Measurements from ENCODE around the gene KDM4B.
"Not testable (repeated sequence)": the region's sequence is repeated elsewhere in the genome, so short reads cannot be mapped to it uniquely, and the experiment has no call there.

Gene KDM4B

DNA sequence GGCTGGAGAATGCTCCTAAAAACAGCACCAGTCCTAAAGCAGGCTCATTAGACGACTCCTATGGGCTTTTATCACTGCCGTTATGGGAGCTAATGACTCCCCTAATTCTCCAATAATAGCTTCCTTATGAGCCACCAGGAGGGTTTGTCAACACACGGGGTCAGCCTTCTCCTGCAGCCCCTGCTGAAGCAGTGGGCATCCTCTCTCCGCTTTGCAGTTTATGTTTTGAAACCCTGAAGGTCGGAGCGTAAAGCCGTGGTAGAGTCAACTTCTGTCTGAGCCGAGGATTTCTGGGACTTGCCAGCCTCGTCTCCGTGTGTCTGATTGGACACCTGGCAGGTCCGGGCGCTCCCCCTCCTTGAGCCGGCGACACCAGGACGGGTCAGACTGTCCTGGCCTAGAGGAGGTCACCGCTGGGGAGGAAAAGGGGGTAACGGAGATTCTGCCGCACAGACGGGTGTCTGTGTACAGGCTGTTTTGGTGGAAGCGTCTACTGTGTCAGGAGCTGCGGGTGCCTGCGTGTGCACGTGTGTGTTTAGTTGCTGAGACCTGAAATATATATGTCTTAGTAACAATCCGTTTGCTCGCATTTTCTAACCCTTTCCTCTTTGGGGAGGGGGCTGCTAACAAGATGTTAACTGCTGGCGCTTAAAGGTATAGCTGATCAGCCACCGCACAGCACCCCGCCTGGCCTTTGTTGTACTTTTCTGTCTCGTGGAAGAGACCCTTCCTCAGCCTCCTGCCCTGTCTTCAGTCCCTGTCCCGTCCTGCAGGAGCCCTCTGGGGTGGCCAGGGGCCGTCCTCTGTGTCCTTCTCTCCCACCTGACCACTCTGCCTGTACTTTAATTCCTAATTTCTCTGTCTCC, 1.9 kb downstream of the KDM4B start:
- FAIRE-seq (peak; percentile 36), DNase-seq (ENCODE audit: insufficient read length) (no peak)
- TF ChIP-seq POLR2AphosphoS5 (IDR thresholded peaks at IDR 0.05; ENCODE audit: low read depth, low read length), result no peak
- no peak for TF ChIP-seq POLR2A (IDR thresholded peaks at IDR 0.05; ENCODE audit: low read depth, low read length)
- TF ChIP-seq TAF1 (IDR thresholded peaks at IDR 0.05; ENCODE audit: borderline replicate concordance, low read depth, low read length), result no peak

DNA sequence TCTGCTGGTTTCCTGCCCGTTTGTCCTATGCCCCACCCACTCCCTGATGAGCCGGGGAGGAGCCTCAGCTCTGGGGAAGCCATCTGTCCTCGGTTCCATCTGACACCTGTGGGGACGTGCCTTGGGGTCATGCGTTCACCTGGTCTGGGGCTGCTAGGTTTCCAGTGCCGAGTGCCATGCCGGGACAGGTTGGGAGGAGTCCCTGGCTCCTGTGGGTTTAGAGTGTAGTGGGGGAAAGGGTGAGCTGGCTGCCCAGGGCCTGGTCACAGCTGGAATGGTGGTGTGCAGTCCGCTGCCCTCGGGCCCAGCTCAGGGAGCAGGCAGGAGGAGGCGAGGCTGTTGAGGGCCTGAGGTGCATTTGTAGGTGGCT, 2.5 kb downstream of the KDM4B start:
- FAIRE-seq, result no peak
- DNase-seq (ENCODE audit: insufficient read length), result no peak
- TF ChIP-seq POLR2A (IDR thresholded peaks at IDR 0.05; ENCODE audit: low read depth, low read length) (no peak), POLR2AphosphoS5 (IDR thresholded peaks at IDR 0.05; ENCODE audit: low read depth, low read length) (no peak), TAF1 (IDR thresholded peaks at IDR 0.05; ENCODE audit: borderline replicate concordance, low read depth, low read length) (no peak)

DNA sequence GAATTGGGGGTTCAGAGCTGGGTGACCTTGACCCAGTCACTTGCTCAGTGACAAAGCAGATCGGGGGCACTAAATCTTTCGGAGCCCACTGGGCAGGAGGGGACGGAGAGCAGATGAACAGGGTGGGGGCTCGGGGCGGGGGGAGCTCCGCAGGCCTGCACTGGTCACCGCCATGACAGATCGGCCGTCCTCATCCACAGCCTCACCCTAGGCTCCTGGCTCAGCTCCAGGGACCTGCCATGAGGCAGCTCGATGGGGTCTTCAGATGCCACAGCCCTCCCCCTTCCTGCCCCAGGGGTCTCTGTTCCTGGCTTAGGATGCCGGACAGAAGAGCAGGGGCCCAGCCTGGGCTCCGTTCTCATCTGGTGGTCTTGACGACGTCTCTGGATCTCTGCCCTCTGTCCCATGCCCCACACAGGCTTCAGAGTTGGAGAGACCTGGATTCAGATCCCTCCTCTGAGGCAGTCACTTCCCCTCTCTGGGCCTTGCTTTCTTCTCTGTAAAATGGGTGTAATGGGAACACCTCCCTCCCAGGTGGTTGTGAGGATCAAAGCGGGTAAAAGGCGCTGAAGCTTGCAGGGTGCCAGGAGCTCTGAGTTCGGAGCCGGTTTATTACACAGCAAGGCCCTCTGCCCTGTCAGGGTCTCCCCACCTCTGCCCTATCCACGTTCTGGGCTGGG, 3.0 kb downstream of the KDM4B start:
- TF ChIP-seq POLR2AphosphoS5 (IDR thresholded peaks at IDR 0.05; ENCODE audit: low read depth, low read length) (no peak), POLR2A (IDR thresholded peaks at IDR 0.05; ENCODE audit: low read depth, low read length) (no peak), TAF1 (IDR thresholded peaks at IDR 0.05; ENCODE audit: borderline replicate concordance, low read depth, low read length) (no peak)
- FAIRE-seq, result no peak
- no peak for DNase-seq (ENCODE audit: insufficient read length)

DNA sequence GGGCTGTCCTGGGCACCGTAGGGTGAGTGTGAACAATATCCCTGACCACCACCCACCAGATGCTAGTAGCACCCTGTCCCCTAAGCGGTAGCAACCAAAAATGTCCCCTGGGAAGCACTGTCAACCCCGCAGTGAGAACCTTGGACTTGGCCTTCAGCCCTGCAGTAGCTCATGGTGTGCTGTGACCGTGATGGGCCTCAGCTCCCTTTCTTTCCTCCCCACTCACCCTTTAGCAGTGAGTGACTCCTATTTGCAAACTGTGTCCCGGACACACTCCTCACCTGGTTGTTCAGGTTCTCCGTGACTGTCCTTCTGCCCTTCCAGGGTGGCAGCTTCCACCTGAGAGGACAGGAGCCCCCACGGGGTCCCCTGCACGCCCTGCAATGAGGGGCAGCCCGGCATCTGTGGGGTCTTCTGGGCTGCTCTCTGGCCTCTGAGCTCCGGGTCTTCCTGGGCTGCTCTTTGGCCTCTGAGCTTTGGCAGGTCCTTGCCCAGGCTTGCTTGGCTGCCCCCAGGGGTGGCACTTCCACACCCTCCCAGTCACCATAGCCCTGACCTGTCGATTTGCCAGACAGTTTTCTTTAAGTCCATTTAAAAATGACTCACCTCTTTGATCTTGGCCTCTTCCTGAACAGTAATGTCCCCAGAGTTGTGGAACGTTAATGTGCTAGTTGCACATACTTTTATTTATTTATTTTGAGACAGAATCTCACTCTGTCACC, 3.8 kb downstream of the KDM4B start:
- no peak for FAIRE-seq
- TF ChIP-seq POLR2AphosphoS5 (IDR thresholded peaks at IDR 0.05; ENCODE audit: low read depth, low read length) (no peak), TAF1 (IDR thresholded peaks at IDR 0.05; ENCODE audit: borderline replicate concordance, low read depth, low read length) (no peak), POLR2A (IDR thresholded peaks at IDR 0.05; ENCODE audit: low read depth, low read length) (no peak)
- no peak for DNase-seq (ENCODE audit: insufficient read length)

DNA sequence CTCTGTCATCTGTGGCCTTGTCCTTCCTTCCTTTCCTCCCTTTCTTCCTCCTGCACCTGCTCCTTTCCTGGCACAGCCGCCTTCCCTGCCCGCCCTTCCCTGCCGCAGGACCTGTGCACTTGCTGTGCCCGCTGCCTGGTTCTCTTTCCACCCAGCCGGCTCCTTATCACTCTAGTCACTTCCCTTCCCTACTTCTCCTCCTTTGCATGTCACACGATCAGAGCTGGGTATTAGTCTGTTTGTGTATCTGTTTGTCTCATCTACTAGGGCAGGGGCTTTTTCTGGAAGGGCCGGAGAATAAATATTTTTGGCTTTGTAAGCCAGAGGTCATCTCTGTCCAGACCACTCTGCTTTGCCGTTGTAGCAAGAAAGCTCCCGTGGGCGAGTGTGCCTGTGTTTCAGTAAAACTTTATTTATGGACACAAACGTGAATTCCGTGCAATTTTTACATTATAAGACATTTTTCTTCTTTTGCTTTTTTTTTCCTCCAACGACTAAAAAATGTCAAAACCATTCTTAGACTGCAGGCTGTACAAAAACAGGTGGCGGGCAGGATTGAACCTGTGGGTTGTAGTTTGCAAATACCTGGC, 6.1 kb downstream of the KDM4B start:
- no peak for TF ChIP-seq TAF1 (IDR thresholded peaks at IDR 0.05; ENCODE audit: borderline replicate concordance, low read depth, low read length)
- no peak for TF ChIP-seq POLR2A (IDR thresholded peaks at IDR 0.05; ENCODE audit: low read depth, low read length)
- TF ChIP-seq POLR2AphosphoS5 (IDR thresholded peaks at IDR 0.05; ENCODE audit: low read depth, low read length), result no peak
- FAIRE-seq (peak; percentile 40), DNase-seq (ENCODE audit: insufficient read length) (no peak)

DNA sequence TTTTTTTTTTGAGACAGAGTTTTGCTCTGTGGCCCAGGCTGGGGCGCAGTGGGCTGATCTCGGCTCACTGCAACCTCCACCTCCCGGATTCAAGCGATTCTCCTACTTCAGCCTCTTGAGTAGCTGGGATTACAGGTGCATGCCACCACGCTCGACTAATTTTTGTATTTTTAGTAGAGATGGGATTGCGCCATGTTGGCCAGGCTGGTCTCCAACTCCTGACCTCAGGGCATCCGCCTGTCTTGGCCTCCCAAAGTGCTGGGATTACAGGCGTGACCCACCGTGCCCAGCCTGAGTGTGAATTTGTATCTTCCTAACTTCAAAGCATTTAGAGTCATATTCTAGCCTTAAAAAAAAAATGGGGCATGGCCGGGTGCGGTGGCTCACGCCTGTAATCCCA, 6.7 kb downstream of the KDM4B start:
- FAIRE-seq; DNase-seq (ENCODE audit: insufficient read length): not testable (repeated sequence)

DNA sequence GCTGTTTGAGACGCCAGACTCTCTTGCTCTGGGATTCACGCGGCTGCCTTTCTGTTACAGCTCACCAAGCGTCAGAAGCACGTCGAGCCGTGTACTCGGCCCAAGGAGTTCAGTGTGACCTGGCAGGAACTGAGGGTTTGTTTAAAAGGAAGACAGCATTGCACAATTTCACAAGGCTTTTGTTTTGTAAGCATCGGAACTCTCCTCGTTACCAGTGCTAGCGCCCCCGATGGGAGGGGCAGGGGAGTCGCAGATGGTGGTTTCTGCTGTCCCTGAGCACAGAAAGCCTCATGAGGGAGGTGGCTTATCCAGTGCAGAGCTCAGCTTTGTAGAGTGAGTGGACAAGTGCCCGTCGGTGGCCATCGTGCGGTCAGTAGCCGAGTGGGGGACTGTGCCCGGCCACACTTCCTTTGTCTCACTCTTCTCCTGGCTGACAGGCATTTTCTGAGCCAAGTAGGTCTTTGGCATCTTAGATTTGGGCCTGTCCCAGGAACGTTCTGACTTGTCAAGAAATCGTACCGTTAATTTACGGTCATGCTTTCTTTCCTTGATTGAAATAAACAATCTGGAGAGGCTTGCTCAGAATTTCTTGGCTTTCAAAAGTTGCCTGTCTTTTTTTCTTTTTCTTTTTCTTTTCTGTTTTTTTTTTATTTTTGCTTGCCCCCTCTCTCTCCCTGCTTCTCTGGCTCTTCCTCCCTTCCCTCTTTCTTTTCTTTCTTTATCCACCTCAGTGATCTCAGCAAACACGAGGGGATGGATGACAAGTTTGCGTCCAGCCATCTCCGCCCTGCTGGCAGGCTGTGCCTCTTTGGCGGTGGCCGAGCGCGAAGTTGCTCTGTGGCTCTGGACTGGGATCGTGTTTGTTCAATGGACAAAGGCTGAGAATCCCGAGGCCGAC, 7.7 kb downstream of the KDM4B start:
- DNase-seq (ENCODE audit: insufficient read length) (no peak), FAIRE-seq (peak; percentile 44)
- TF ChIP-seq TAF1 (IDR thresholded peaks at IDR 0.05; ENCODE audit: borderline replicate concordance, low read depth, low read length) (no peak), POLR2AphosphoS5 (IDR thresholded peaks at IDR 0.05; ENCODE audit: low read depth, low read length) (no peak), POLR2A (IDR thresholded peaks at IDR 0.05; ENCODE audit: low read depth, low read length) (no peak)

DNA sequence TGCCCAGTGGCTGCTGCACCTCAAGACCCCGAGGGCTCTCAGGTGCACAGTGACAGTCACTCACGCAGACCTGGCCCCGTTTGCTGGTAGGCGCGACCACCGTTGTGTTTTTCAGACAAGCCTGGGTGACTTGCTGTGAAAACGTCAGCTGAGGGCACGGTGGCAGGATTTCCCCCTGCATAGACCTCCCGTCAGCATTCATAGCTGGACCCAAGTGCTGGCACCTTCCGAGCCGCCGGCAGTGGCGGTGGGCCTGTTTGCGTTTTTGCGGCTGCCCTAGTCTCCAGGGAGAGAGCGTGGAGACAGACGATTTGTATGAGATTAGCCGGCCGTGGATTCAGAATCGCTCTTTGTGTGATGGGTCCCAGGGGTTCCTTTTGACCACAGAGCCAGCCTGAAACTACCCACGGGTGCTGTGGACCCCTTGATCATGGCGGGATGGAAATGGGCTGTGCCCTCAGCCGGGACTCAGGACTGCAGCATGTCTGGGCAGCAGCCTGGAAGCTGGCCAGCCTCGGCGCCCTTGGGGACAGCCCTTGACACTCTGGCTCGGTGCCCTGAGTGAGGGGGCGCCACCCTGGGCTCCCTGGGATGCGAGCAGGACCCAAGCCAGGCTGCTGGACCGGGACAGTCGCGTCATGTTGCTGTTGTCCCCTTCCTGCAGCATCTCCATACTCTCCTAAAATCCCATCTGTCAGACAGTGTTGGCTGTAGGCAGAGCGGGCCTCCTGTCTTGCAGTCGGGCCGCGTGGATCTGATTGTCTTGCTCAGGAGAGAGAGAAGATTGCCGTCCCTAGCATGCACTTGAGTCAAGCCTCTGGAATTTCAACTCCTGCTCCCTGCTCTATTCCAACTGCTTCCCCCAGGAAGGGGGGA, 8.6 kb downstream of the KDM4B start:
- DNase-seq (ENCODE audit: insufficient read length) (no peak), FAIRE-seq (no peak)
- TF ChIP-seq POLR2AphosphoS5 (IDR thresholded peaks at IDR 0.05; ENCODE audit: low read depth, low read length), result no peak
- TF ChIP-seq TAF1 (IDR thresholded peaks at IDR 0.05; ENCODE audit: borderline replicate concordance, low read depth, low read length), result no peak
- TF ChIP-seq POLR2A (IDR thresholded peaks at IDR 0.05; ENCODE audit: low read depth, low read length), result no peak

DNA sequence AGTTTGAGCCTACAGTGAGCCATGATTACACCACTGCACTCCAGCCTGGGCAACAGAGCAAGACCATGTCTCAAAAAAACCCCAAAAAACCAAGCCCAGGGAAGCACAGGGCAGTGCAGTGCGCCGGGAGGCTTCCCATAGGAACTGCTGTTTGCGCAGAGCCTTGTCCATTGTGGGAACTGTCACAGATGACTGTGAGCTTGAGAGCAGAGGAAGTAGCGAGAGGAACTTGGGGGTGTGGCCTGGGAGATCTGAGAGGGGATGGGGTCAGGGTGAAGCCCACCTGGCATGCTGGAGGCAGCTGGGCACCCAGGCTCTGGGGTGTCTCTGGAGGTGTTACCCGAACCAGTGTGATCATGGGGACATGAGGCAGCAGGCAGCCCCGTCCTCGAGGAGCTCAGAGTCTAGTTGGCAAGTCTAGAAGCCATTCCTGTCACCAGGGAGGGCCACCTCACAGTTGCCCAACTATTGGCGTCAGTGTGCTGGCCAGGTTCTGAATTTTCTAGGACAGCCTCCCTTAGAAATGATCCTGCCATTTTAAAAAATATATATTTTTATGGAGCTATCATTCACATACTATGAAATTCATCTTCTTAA, 10.4 kb downstream of the KDM4B start:
- TF ChIP-seq POLR2AphosphoS5 (IDR thresholded peaks at IDR 0.05; ENCODE audit: low read depth, low read length), result no peak
- FAIRE-seq (no peak), DNase-seq (ENCODE audit: insufficient read length) (no peak)

DNA sequence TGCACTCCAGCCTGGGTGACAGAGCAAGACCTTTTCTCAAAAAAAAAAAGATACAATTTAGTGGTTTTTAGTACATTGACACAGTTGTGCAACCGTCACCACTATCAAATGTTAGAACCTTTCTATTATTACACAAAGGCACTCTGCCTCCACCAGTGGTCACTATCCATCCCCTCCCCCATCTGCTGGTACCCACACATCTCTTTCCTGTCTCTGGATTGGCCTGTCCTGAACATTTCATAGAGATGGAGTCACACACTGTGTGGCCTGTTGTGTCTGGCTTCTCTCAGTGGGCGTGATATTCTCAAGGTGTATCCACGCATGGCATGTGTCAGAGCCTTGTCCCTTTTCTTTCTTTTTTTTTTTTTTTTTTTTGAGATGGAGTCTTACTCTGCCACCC, 11.2 kb downstream of the KDM4B start:
- DNase-seq (ENCODE audit: insufficient read length) (no peak), FAIRE-seq (no peak)
- no peak for TF ChIP-seq POLR2A (IDR thresholded peaks at IDR 0.05; ENCODE audit: low read depth, low read length)
- TF ChIP-seq TAF1 (IDR thresholded peaks at IDR 0.05; ENCODE audit: borderline replicate concordance, low read depth, low read length), result no peak

Data from GM12892 (cell line).